ENCODE data around the gene ADSS1.

ADSS1 gene

GRCh38 chr14:104770851-104771272 is 46.8 kb downstream of the ADSS1 start:
- no peak for DNase-seq

GRCh38 chr14:104771374-104771773 is 47.3 kb downstream of the ADSS1 start:
- no peak for DNase-seq

GRCh38 chr14:104771918-104772706 is 48.1 kb downstream of the ADSS1 start:
- DNase-seq, result no peak

- DNase-seq, result no peak
These were observed 48.9 kb downstream of the ADSS1 start for GRCh38 chr14:104772707-104773504.

- DNase-seq, result no peak
These were observed 49.8 kb downstream of the ADSS1 start for GRCh38 chr14:104773505-104774452.

- no peak for DNase-seq
These were observed 50.5 kb downstream of the ADSS1 start for GRCh38 chr14:104774453-104775072.

- DNase-seq, result no peak
These were observed 51.1 kb downstream of the ADSS1 start for GRCh38 chr14:104775073-104775489.

GRCh38 chr14:104776481-104776880 is 52.5 kb downstream of the ADSS1 start:
- no peak for DNase-seq

- DNase-seq, result no peak
These were observed 53.2 kb downstream of the ADSS1 start for GRCh38 chr14:104776961-104777807.

- no peak for DNase-seq
These were observed 53.8 kb downstream of the ADSS1 start for GRCh38 chr14:104777808-104778249.

- DNase-seq, result no peak
These were observed 54.8 kb downstream of the ADSS1 start for GRCh38 chr14:104778694-104779331.

- no peak for DNase-seq
These were observed 55.9 kb downstream of the ADSS1 start for GRCh38 chr14:104779776-104780512.

- no peak for DNase-seq
These were observed 56.5 kb downstream of the ADSS1 start for GRCh38 chr14:104780513-104781030.

GRCh38 chr14:104781271-104782077 is 57.4 kb downstream of the ADSS1 start:
- no peak for DNase-seq

GRCh38 chr14:104782086-104782807 is 58.2 kb downstream of the ADSS1 start:
- DNase-seq, result no peak

GRCh38 chr14:104782808-104783139 is 58.7 kb downstream of the ADSS1 start:
- no peak for DNase-seq

- no peak for DNase-seq
These were observed 59.6 kb downstream of the ADSS1 start for GRCh38 chr14:104783484-104784217.

GRCh38 chr14:104784218-104784568 is 60.2 kb downstream of the ADSS1 start:
- DNase-seq, result no peak

All from activated CD4-positive, CD25-positive, alpha-beta regulatory T cell treated with anti-CD3 and anti-CD28 coated beads, Interleukin-2, amount 50 U/mL, for 72 hours (primary cell).